ENCODE results near the gene MYL2. TPM values are rescaled to one million over a fixed set of nuclear protein-coding genes. Genes with fewer than 3 reads are reported as not detected.
"Not testable (repeated sequence)": the region's sequence is repeated elsewhere in the genome, so short reads cannot be mapped to it uniquely, and the experiment has no call there.

The MYL2 gene
- not detected in 2 replicates for total RNA-seq (2014; rRNA removed; shearing (Covaris generic); ENCODE audit: low replicate concordance)

- H2AFZ ChIP-seq (ENCODE audit: low read length) = no peak within 1 kb of the TSS
- no peak within 1 kb of the TSS for H3K4me2 ChIP-seq (ENCODE audit: low read depth, low read length, poor library complexity, severe bottlenecking)
- no peak for DNase-seq
- H3K27me3 ChIP-seq (ENCODE audit: low read length) = no peaks in the 10 kb centered on the region
- H3K27ac ChIP-seq (ENCODE audit: low read length) = no peak within 1 kb of the TSS
- H4K20me1 ChIP-seq (ENCODE audit: insufficient read depth, low read depth, low read length) = no peaks in the 10 kb centered on the region
- no peak within 1 kb of the TSS for H3K9ac ChIP-seq (ENCODE audit: low read length)
- no peaks in the 10 kb centered on the region for H3K4me1 ChIP-seq (ENCODE audit: low read length)
- no peaks in the 10 kb centered on the region for H3K9me3 ChIP-seq (ENCODE audit: low read length)
- H3K79me2 ChIP-seq (ENCODE audit: low read length) = no peaks in the 10 kb centered on the region
- H3K36me3 ChIP-seq (ENCODE audit: insufficient read depth, low read length) = no peaks in the 10 kb centered on the region
- no peaks in the 10 kb centered on the region for H3K9me2 ChIP-seq (replicated peaks; ENCODE audit: insufficient read depth, low read length)
- H3K4me3 ChIP-seq (ENCODE audit: low read length) = no peak within 1 kb of the TSS
Measured at GRCh38 chr12:110920324-110920910, at the start of gene MYL2. Gene MYL2, minus strand, starts transcription at chr12:110920579. Its CDS starts 50 bp downstream, at chr12:110920529.

- no peak overlapping the region for H3K9ac ChIP-seq (ENCODE audit: low read length)
- no peak overlapping the region for H2AFZ ChIP-seq (ENCODE audit: low read length)
- H3K4me2 ChIP-seq (ENCODE audit: low read depth, low read length, poor library complexity, severe bottlenecking) = no peak overlapping the region
- H3K27me3 ChIP-seq (ENCODE audit: low read length) = no peaks in the 10 kb centered on the region
- no peaks in the 10 kb centered on the region for H4K20me1 ChIP-seq (ENCODE audit: insufficient read depth, low read depth, low read length)
- no peaks in the 10 kb centered on the region for H3K79me2 ChIP-seq (ENCODE audit: low read length)
- H3K4me1 ChIP-seq (ENCODE audit: low read length) = no peaks in the 10 kb centered on the region
- peaks cover 2% of the 10 kb centered on the region; the same call in 1 of the 2 replicates for H3K9me3 ChIP-seq (ENCODE audit: low read length)
- H3K4me3 ChIP-seq (ENCODE audit: low read length) = no peak overlapping the region
- no peaks in the 10 kb centered on the region for H3K36me3 ChIP-seq (ENCODE audit: insufficient read depth, low read length)
- H3K27ac ChIP-seq (ENCODE audit: low read length) = no peak overlapping the region
- no peak for DNase-seq
- no peaks in the 10 kb centered on the region for H3K9me2 ChIP-seq (replicated peaks; ENCODE audit: insufficient read depth, low read length)
Measured at GRCh38 chr12:110966081-110966760, 45.8 kb upstream of the MYL2 start.

DNA sequence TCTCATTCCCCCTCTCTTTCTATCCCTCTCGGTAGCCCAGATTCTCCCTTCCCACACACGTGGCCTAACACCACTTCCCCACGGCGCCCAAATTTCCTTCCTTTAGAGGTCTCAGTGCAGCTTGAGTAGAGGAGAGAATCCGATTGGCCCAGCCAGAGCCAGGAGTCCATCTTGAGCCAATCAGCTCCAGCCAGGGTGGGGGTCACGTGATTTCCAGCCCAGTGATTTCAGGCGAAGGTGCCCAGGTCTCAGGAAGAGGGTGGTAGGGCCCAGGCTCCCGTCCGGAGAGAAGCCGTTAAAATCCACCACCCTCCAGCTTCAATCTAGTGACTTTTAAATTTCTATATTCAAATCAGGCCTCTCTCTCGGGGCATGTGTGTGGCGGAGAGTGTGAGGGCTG lies 45.2 kb upstream of the MYL2 start:
- H3K27ac ChIP-seq (ENCODE audit: low read length) = no peak overlapping the region
- H2AFZ ChIP-seq (ENCODE audit: low read length) = no peak overlapping the region
- no peaks in the 10 kb centered on the region for H3K27me3 ChIP-seq (ENCODE audit: low read length)
- no peak overlapping the region for H3K4me2 ChIP-seq (ENCODE audit: low read depth, low read length, poor library complexity, severe bottlenecking)
- H3K79me2 ChIP-seq (ENCODE audit: low read length) = no peaks in the 10 kb centered on the region
- H3K9me3 ChIP-seq (ENCODE audit: low read length) = no peaks in the 10 kb centered on the region
- H3K9ac ChIP-seq (ENCODE audit: low read length) = no peak overlapping the region
- H3K4me3 ChIP-seq (ENCODE audit: low read length) = no peak overlapping the region
- DNase-seq = no peak
- no peaks in the 10 kb centered on the region for H3K36me3 ChIP-seq (ENCODE audit: insufficient read depth, low read length)
- no peaks in the 10 kb centered on the region for H3K4me1 ChIP-seq (ENCODE audit: low read length)
- H4K20me1 ChIP-seq (ENCODE audit: insufficient read depth, low read depth, low read length) = no peaks in the 10 kb centered on the region
- H3K9me2 ChIP-seq (replicated peaks; ENCODE audit: insufficient read depth, low read length) = no peaks in the 10 kb centered on the region

- H3K79me2 ChIP-seq (ENCODE audit: low read length) = no peaks in the 10 kb centered on the region
- no peaks in the 10 kb centered on the region for H4K20me1 ChIP-seq (ENCODE audit: insufficient read depth, low read depth, low read length)
- no peaks in the 10 kb centered on the region for H3K4me1 ChIP-seq (ENCODE audit: low read length)
- no peak overlapping the region for H3K9ac ChIP-seq (ENCODE audit: low read length)
- H3K27me3 ChIP-seq (ENCODE audit: low read length) = no peaks in the 10 kb centered on the region
- no peak overlapping the region for H3K4me2 ChIP-seq (ENCODE audit: low read depth, low read length, poor library complexity, severe bottlenecking)
- no peaks in the 10 kb centered on the region for H3K9me2 ChIP-seq (replicated peaks; ENCODE audit: insufficient read depth, low read length)
- H3K4me3 ChIP-seq (ENCODE audit: low read length) = no peak overlapping the region
- no peak overlapping the region for H3K27ac ChIP-seq (ENCODE audit: low read length)
- H3K9me3 ChIP-seq (ENCODE audit: low read length) = no peaks in the 10 kb centered on the region
- H2AFZ ChIP-seq (ENCODE audit: low read length) = no peak overlapping the region
- H3K36me3 ChIP-seq (ENCODE audit: insufficient read depth, low read length) = no peaks in the 10 kb centered on the region
- no peak for DNase-seq
Measured at GRCh38 chr12:110960795-110961194, 40.4 kb upstream of the MYL2 start.

DNA sequence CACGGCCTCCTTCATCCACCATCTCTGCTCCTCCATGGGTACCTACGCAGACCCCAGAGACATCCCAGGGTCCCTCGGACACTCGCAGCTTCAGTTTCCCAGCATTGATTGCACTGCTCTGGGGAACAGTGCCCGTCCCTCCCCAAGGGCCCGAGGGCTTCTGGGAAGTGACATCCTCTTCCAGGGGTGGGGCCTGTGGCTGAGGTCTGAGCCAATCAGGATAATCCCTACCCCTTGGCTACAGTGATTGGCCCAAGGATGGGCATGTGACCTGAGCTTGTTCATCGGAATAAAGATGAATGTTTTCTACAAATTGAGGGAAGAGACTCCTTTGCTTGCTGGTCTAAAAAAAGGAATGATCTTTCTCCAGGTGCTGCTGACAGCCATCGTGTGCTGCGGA lies 37.3 kb upstream of the MYL2 start:
- Histone ChIP-seq H3K27ac (ENCODE audit: low read length) (no peak overlapping the region), H3K27me3 (ENCODE audit: low read length) (no peaks in the 10 kb centered on the region), H3K9me2 (replicated peaks; ENCODE audit: insufficient read depth, low read length) (no peaks in the 10 kb centered on the region), H3K36me3 (ENCODE audit: insufficient read depth, low read length) (no peaks in the 10 kb centered on the region), H3K9me3 (ENCODE audit: low read length) (no peaks in the 10 kb centered on the region), H3K9ac (ENCODE audit: low read length) (no peak overlapping the region), H3K4me3 (ENCODE audit: low read length) (no peak overlapping the region), H3K4me1 (ENCODE audit: low read length) (no peaks in the 10 kb centered on the region), H3K4me2 (ENCODE audit: low read depth, low read length, poor library complexity, severe bottlenecking) (no peak overlapping the region), H2AFZ (ENCODE audit: low read length) (no peak overlapping the region), H4K20me1 (ENCODE audit: insufficient read depth, low read depth, low read length) (no peaks in the 10 kb centered on the region), H3K79me2 (ENCODE audit: low read length) (no peaks in the 10 kb centered on the region)
- DNase-seq = no peak

- Histone ChIP-seq H3K79me2 (ENCODE audit: low read length) (no peaks in the 10 kb centered on the region), H3K9me3 (ENCODE audit: low read length) (no peaks in the 10 kb centered on the region), H3K36me3 (ENCODE audit: insufficient read depth, low read length) (no peaks in the 10 kb centered on the region), H3K9me2 (replicated peaks; ENCODE audit: insufficient read depth, low read length) (no peaks in the 10 kb centered on the region), H3K27ac (ENCODE audit: low read length) (no peak overlapping the region), H2AFZ (ENCODE audit: low read length) (no peak overlapping the region), H3K9ac (ENCODE audit: low read length) (no peak overlapping the region), H3K4me3 (ENCODE audit: low read length) (no peak overlapping the region), H3K27me3 (ENCODE audit: low read length) (no peaks in the 10 kb centered on the region), H3K4me1 (ENCODE audit: low read length) (no peaks in the 10 kb centered on the region), H3K4me2 (ENCODE audit: low read depth, low read length, poor library complexity, severe bottlenecking) (no peak overlapping the region), H4K20me1 (ENCODE audit: insufficient read depth, low read depth, low read length) (no peaks in the 10 kb centered on the region)
- no peak for DNase-seq
Measured at GRCh38 chr12:110957159-110957558, 36.8 kb upstream of the MYL2 start.

- not testable (repeated sequence) for H3K9ac ChIP-seq (ENCODE audit: low read length); H3K36me3 ChIP-seq (ENCODE audit: insufficient read depth, low read length); H3K4me1 ChIP-seq (ENCODE audit: low read length); H2AFZ ChIP-seq (ENCODE audit: low read length); H3K27me3 ChIP-seq (ENCODE audit: low read length); H3K9me3 ChIP-seq (ENCODE audit: low read length); H3K27ac ChIP-seq (ENCODE audit: low read length); DNase-seq; H4K20me1 ChIP-seq (ENCODE audit: insufficient read depth, low read depth, low read length); H3K4me3 ChIP-seq (ENCODE audit: low read length); H3K9me2 ChIP-seq (replicated peaks; ENCODE audit: insufficient read depth, low read length); H3K4me2 ChIP-seq (ENCODE audit: low read depth, low read length, poor library complexity, severe bottlenecking); H3K79me2 ChIP-seq (ENCODE audit: low read length)
Measured at GRCh38 chr12:110950867-110951266, 30.5 kb upstream of the MYL2 start.

DNA sequence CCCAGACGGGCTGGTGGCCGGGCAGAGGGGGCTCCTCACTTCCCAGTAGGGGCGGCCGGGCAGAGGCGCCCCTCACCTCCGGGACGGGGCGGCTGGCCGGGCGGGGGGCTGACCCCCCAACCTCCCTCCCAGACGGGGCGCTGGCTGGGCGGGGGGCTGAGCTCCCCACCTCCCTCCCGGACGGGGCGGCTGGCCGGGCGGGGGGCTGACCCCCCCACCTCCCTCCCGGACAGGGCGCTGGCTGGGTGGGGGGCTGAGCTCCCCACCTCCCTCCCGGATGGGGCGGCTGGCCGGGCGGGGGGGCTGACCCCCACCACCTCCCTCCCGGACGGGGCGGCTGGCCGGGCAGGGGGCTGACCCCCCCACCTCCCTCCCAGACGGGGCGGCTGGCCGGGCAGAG lies 30.1 kb upstream of the MYL2 start:
- not testable (repeated sequence) for H3K4me2 ChIP-seq (ENCODE audit: low read depth, low read length, poor library complexity, severe bottlenecking); H2AFZ ChIP-seq (ENCODE audit: low read length); H3K4me1 ChIP-seq (ENCODE audit: low read length); H3K9me3 ChIP-seq (ENCODE audit: low read length); H3K27ac ChIP-seq (ENCODE audit: low read length); DNase-seq; H3K9me2 ChIP-seq (replicated peaks; ENCODE audit: insufficient read depth, low read length); H3K4me3 ChIP-seq (ENCODE audit: low read length); H3K27me3 ChIP-seq (ENCODE audit: low read length); H4K20me1 ChIP-seq (ENCODE audit: insufficient read depth, low read depth, low read length); H3K36me3 ChIP-seq (ENCODE audit: insufficient read depth, low read length); H3K9ac ChIP-seq (ENCODE audit: low read length); H3K79me2 ChIP-seq (ENCODE audit: low read length)

Data from Karpas-422 (cell line).